Measurements from ENCODE around the gene VEGFC.

The VEGFC gene

DNA sequence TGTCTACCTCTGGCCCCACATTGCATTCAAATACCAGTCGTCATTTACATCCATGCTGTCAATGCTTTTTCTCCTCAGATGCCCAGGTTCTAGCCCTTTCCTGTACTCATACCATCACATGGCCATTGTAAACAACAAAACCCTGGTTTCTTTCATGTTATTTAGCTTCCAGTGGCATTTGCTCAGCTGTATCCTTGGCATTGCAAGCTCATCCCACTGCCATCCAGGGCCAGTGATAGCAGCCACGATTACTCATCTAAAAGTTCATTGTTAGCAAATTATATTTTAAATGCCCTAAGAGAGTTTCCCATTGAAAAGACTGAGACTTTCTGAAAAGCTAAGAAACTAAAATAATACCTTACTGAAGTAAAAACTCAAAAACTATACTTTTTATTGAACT is 34.0 kb downstream of the VEGFC start:
- DNase-seq, result no peak

DNA sequence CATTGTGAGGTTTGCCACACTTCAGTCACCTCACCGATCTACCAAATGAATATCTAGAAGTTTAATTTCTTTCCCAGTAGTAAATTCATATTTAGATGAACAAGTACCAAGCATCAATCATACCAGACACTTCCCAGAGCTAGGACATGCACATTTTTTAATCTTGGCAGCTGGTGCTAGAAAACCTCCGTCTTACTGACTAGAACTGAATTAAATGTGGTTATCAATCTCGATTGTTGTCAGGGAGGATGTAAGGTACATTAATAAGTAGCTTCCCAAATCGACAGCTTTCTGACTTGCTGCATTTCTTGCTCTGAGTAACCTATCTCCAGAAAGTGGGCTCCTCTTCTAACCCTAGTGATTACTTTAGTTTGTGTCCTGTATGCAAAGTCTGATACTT is 34.4 kb downstream of the VEGFC start:
- no peak for DNase-seq

DNA sequence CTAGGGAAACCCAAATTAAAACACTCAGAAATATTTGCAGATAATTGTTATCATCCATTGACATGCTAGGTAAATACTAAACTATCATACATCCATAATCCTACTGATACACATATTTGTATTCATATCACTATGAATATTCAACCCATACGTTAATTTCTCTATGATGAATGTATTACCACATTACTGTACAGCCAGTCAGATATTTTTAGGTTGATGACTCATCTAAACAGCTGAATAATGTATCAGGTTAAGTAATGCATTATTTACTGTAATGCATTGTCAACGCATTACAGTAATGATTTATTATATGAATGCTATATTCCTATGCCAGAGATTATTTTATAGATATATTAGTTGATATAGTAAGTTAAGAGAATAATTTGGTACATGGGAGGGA is 37.1 kb downstream of the VEGFC start:
- DNase-seq, result no peak

DNA sequence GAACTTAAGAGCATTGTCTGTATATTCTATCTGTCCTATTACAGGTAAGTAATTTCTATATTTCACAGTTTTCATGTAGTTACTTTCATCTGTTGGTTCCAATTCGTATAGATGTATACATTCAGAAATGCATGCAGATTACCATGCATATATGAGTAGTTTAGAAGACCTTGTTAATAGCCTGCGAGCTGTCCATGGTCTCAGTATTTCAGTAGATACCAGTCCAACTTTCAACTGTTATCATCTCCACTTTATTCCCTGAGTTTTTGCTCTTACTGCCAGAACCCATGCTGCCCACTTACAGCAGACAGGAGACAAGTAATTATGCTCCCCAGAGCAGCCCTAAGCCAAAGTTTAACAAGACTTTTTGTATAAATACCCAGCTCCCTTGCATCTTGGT is 37.7 kb downstream of the VEGFC start:
- no peak for DNase-seq

GRCh38 chr4:176753049-176753448 is 39.7 kb downstream of the VEGFC start:
- DNase-seq, result no peak

DNA sequence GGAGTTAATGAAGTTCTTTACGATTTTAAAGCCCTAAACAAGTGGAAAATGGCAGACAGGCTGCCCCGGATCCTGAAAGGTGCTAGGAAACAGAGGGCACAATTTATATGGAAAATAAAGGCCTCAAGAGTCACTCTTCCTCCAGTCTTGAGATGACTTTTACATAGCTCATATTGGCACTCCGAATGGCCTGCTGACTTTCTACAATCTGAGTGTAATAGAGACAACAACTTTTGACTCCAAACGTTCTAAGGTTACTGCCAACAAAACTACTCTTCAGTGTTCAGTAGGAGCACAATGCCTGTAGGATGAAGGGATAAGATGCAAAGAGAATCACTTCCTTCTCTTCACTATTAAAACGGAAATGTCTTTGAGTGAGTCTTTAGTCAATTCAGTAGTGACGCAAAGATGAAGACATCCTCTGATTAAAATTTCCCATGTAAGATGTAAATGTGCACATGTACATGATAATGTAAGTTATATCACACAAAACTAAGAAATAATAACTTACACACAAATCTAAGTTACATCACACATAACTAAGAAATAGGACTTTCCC is 40.5 kb downstream of the VEGFC start:
- DNase-seq, result no peak

DNA sequence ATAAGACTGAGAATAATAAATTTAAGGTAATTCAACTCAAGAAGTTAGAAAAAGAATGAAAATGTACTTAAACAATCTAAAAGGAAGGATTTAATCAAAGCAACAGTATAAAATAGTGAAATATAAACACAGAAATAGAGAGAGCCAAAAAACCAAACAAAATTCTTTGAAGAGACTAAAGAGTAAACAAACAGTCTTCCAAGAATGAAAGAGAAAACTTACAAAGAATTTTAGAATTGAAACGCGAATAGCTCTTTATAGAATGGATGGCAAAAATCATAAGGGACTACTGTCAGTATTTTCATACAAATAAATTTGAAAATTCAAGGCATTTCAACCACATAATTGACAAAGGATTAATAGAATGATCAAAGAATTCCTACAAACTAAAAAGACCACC is 41.7 kb downstream of the VEGFC start:
- no peak for DNase-seq

DNA sequence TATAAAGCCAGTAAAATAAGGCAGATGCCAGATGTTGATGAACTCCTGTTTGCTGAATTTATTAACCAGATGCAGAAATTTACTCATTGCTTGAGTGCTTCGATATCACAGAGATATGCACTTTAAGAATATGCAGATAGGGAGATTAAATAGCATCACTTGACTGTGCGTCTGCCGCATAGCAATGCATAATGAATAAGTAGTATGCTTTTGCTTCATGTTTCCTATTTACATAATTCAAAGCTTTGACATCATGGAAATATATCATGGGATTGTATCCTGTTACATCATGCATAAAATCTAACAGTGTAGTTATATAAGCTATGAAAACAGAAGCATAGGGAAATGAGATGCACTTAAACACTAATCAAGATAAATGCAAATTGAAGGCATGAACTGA is 45.9 kb downstream of the VEGFC start:
- no peak for DNase-seq

DNA sequence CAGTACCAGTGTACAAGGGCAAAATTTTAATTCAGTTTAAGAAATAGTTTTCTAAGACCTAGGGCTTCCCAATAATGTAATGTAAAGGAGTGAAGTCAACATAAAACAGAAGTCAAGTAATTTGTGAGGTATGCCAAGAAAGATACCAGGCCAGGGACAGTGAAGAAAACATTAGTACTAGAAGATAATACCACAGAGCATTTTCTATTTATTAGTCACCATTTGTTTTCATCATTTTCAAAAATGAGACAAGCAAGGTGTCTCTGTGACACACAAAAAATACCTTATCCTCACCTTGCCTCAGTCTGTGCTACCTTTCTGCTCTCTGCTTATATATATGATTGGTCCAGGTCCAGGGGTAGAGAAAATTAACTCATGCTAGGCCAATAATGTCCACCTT is 46.8 kb downstream of the VEGFC start:
- no peak for DNase-seq

- no peak for DNase-seq
Observed at GRCh38 chr4:176744091-176744490, 48.6 kb downstream of the VEGFC start.

DNA sequence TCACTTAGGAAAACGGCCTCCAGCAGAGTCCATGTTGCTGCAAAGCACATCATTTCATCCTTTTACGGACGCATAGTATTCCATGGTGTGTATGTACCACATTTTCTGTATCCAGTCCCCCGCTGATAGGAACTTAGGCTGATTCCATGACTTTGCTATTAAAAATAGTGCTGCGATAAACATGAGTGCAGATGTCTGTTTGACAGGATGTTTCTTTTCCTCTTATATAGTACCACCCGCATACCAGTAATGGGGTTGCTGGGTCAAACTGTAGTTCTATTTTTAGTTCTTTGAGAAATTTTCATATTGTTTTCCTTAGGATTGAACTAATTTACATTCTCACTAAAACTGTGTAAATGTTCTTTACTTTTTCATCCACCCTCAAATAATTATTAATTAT is 50.5 kb downstream of the VEGFC start:
- no peak for DNase-seq

GRCh38 chr4:176741253-176741652 is 51.5 kb downstream of the VEGFC start:
- no peak for DNase-seq

GRCh38 chr4:176735300-176735699 is 57.4 kb downstream of the VEGFC start:
- DNase-seq, result no peak

- no peak for DNase-seq
Observed at GRCh38 chr4:176734461-176734860, 58.3 kb downstream of the VEGFC start.

GRCh38 chr4:176729489-176729888 is 63.2 kb downstream of the VEGFC start:
- no peak for DNase-seq

DNA sequence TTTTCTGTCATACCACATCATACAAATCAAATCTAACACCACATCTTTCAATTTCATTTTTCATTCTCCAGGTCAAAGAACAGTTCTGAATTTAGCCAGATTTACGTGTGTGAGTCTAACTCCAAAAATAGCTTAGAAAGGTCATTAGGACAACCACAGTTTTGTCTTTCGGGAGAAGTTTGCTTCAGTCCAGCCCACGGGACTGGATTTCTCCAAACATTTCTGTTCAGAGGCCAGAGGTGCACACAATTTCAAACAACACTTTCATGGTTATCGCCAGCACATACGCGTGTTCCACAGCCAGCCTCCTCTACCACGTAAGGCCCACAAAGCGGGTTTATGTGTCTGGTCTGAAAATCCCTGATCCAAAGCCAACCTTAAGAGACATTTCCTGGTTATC is 65.9 kb downstream of the VEGFC start:
- no peak for DNase-seq

GRCh38 chr4:176721459-176721858 is 71.3 kb downstream of the VEGFC start:
- DNase-seq, result no peak

GRCh38 chr4:176718881-176719280 is 73.8 kb downstream of the VEGFC start:
- no peak for DNase-seq

- DNase-seq, result no peak
Observed at GRCh38 chr4:176717237-176717636, 75.5 kb downstream of the VEGFC start.

DNA sequence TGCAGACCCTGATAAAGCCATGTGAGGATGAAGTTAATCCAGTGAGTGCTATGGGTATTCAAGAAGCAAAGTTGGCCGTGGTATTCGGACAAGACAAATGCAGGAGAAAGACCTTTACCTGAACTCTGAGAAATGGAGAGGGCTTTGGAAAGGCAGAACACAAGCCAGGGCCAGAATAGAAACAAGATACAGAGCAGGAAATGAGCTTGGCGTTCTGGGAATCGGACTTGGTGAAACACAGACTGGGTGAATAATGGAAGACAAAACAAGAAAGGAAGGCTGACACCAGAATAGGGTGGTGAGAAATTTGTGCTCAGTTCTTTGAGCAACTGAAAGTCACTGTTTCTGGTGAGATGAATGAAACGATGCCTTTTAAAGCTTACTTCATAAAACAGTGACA is 83.3 kb downstream of the VEGFC start:
- DNase-seq, result no peak

- no peak for DNase-seq
Observed at GRCh38 chr4:176708771-176709311, 83.9 kb downstream of the VEGFC start.

- DNase-seq, result no peak
Observed at GRCh38 chr4:176690716-176691115, 102.0 kb downstream of the VEGFC start.

DNA sequence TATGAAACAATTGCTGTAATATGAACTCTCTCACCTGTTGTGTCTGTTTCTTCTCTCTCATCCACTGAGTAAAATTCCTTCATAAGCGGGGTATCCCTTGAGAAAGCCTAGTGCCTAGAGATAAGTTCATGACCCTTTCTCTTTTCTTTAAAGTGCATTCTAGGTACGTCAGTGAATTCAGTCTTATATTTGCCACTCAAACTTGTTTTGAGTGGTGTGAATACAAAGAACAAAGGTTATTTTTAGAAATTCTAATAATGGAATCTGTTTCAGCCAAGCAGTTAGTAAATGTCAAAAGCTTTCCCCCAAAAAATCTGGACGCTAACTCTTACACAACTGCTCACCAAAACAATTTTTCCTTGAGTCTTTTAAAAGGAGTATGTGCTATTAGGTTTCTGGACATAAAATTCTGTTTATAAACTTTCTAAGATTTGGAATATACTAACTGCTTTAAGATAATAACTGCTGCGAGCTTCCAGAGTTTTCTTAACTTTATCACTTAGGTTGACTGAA is 112.0 kb downstream of the VEGFC start:
- DNase-seq, result no peak

- DNase-seq, result no peak
Observed at GRCh38 chr4:176676901-176677300, 115.8 kb downstream of the VEGFC start.

GRCh38 chr4:176675810-176676209 is 116.9 kb downstream of the VEGFC start:
- no peak for DNase-seq
